GM18508 (cell line): Measurements from ENCODE around the gene PAK4.
"Not testable (repeated sequence)": the region's sequence is repeated elsewhere in the genome, so short reads cannot be mapped to it uniquely, and the experiment has no call there.

Experiments used
- ATAC-seq: cut with Tn5 transposase; IDR thresholded peaks from one replicate; pipeline ENCODE4 v1.9.1; 2021; ENCODE audit warnings: moderate number of reproducible peaks; ENCODE audit not compliant: insufficient read depth, unreplicated experiment

PAK4 gene

DNA sequence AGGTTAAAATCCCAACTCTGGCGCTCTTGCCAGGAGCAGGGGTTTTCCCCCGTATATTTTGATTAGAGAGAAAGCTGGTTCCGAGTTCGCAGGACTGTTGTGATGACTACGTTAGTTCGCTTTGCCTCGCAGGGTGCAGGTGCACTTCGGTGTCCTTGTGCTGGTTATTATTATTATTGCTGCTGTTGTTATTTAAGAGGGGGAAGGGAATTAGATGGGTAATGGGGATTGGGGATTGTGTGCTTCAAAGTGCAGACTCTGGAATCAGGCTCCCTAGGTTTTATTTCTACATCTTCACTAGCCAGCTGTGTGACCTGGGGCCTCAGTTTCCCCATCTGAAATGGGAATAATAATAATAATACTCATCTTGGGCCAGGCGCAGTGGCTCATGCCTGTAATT lies 26.2 kb upstream of the PAK4 start:
- no peak for ATAC-seq

DNA sequence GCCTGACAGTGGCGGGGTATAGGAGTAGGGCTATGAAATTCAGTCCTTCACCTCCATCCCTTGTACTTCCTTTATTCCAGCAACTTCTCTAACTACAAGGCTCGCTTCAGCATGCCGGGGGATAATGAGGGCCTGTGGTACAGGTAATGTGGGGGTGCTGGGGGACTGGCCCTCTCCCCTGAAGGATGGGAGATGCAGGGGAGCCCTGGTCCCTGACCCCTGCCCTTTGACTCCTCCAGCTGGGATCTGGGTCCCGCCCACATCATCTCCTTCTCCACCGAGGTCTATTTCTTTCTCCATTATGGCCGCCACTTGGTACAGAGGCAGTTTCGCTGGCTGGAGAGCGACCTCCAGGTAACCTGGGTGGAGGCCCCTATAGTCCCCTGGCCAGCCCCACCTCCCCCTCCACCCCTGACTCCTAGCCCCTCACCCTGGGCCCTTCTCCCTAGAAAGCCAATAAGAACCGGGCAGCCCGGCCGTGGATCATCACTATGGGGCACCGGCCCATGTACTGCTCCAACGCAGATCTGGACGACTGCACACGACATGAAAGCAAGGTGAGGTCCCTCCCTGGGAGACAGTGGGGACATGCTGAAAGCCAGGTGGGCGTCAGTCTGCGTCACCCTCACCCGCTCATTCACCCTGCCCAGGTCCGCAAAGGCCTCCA lies 25.0 kb upstream of the PAK4 start:
- ATAC-seq, result no peak

DNA sequence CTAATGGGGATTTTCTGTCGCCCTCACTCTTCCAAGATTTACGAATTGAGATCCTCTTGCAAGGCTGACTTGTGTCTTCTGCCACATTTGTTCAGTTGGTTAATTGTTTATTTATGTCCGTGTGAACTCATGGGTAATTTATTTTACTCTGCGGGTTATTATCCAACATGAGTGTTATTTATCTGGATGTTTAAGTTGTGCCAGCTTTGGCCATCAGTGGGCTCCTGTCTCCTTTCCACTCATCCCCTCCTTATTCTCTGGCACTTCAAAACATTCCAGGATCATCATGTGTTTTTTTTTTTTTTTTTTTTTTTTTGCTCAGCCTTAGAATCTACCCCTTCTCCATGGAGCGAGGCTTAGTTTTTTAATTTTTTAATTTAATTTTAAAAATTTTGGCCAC lies 22.4 kb upstream of the PAK4 start:
- no peak for ATAC-seq

DNA sequence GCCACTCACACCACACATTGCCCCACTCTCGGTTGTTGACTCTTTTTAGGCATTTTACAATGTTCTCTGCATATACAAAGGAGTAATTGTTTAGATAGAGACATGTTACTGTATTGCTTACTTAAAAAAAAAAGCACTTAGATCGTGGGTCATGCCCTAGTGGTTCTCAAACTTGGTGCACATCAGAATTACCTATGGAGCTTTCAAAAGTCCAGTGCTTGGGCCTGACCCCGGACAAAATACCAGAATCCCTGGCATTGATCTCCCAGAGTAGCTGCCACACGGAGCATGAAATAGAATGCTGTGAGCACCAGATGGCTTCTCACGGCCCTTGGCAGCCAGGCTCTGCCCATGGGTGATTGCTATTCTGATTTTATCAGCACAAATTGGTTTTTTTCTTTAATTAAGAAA lies 21.4 kb upstream of the PAK4 start:
- ATAC-seq, result no peak

DNA sequence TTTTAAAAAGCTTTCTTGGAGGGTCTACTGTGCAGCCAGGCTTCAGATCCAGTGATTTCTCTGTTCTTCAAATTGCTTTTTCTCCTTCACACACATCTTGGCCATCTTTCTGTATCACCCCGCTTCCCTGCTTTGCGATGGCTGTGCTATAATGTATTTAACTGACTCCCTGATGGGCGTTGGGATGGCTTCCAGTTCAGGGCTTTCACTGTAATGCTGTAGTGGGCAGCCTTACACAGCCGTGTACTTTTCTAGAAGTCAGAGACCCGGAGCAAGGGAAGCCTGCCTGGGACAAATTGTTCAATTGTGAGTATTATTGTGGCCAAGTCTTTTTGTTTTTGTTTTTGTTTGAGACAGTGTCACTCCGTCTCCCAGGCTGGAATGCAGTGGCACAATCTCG lies 19.4 kb upstream of the PAK4 start:
- no peak for ATAC-seq

DNA sequence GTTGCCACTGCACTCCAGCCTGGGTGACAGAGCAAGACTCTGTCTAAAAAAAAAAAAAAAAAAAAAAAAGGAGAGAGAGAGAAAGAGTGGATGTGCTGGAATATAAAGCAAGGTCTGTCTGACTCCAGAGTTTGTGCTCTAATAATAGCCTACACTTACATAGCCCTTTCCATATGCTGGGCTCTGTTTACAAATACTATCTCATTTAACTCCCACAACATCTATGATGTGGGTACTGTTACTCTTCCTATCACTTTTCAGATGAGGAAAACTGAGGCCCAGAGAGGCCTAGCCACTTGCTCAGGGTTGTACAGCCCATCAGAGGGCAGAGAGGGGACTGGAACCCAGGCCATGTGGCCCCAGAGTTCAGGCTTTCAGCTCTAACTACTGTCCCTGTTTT lies 15.9 kb upstream of the PAK4 start:
- no peak for ATAC-seq

DNA sequence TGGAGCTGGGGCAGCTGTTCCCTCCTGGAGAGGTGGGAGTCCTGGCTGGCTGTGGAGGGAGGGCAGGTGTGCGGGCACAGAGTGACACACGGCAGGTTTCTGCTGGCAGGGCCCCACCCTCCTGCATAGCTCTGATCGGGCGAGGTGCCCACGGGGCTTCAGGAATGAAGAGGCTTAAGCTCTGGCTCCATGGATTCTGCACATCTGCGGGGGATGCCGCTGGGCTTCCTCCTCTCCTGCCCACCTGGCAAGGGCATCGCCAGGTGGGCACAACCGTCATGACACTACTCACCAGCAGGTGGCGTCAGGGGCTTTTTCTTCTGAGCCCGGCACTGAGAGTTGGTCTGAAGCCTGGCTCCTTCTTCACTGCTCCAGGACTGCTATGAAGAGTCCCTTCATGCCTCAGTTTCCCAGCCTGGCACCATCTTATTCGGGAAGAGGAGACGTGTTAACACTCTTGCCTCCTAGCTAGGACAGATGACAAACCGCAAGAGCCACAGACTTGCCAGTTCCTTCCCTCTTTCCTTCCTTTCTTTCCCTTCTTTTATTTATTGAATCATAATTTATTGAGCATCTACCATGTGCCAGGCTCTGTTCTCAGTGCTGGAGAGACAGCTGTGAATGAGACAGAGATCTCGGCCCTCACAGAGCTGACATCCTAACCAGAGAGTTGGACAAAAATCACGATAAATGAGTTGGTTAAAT lies 15.2 kb upstream of the PAK4 start:
- ATAC-seq, result no peak

DNA sequence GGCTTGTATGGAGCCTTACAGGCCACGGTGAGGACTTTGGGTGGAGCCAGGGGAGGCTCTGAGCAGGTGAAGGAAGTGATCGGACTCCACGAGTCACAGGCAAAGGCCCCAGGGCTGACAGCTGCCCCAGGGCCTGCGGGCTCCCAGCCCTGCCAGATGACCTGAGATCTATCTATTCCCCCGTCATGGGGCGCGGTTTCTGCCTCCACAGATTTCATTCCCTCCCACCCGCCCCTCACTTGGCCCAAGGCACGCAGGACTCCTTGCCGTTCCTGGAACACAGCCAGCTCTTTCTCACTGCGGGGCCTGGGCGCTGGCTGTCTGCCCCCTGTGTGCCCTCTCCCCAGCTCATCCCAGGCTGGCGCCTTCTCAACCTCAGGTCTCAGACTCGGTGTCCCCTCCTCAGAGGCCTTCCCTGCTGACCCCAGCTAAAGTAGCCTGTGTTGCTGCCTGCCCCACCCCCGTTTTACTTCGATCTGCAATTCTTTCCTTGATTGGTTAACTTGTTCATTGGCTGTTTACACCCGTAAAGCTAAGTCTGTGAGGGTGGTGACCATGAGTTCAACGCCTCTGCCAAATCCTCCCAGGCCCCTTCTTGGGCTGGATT lies 13.9 kb upstream of the PAK4 start:
- no peak for ATAC-seq

DNA sequence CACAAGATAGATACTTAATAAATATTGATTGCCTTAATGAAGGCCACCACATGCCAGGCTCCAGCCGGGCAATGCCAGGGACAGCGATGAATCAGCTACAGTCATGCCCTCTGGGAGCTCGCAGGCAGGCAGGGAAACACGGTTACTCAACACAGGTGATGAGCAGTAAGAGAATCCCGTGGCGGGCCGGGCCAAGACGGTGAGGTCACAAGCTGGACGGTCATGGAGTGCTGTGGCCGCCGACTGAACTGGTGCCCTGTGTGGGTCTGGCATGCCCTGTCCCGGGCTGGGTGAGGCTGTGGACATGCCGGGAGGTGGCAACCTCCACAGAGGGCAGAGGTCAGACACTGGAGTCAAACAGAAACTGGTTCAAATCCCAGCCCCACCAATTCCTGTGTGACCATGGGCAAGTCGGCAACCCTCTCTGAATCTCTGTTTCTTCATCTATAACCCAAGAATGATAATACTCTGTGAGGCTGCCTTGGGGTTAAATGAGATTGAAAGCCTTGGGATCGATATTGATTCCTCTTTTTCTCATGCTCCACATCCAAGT lies 13.2 kb upstream of the PAK4 start:
- ATAC-seq, result no peak

DNA sequence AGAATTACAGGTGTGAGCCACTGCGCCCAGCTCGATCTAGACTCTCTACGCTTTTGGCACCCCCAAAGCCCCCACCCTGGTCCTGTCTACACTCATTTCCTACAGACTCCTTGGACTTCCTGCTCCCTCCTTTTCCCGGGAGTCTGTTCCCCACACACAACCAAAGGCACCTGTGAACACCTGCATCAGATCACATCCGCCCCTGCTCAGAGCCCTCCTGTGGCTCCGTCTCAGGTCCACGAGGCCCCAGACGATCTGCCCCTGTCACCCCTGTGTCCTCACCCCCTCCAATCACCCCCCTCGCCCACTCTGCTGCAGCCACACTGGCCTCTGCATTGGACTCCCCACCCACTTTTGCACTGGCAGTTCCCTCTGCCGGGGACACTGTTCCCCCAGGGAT lies 12.4 kb upstream of the PAK4 start:
- ATAC-seq, result no peak

DNA sequence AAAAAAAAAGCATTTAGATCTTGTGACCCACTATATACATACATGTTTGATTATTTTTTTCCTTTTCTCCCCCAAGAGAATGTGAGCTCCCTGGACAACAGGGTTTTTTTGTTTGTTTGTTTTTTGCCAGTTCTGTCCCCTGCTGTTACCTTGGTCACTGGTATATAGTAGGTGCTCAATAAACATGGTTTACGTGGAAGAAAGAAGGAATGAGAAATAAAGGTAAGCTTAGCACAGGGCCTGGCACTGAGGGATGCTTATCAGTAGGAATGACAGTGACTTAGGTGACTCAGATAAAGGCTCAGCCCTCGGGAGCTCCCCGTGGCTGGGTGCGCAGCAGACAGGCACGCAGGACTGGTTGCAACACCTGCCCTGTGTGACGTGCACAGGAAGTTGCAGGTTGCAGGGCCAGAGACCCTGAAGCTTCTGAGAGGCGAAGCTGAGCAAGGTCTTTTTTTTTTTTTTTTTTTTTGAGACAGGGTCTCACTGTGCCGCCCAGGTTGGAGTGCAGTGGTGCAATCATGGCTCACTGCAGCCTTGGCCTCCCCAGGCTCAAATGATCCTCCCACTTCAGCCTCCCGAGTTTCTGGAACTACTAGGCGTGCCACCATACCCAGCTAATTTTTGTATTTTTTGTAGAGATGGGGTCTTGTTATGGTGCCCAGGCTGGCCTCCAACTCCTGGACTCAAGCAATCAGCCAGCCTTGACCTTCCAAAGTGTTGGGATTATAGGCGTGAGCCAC lies 10.3 kb upstream of the PAK4 start:
- no peak for ATAC-seq

DNA sequence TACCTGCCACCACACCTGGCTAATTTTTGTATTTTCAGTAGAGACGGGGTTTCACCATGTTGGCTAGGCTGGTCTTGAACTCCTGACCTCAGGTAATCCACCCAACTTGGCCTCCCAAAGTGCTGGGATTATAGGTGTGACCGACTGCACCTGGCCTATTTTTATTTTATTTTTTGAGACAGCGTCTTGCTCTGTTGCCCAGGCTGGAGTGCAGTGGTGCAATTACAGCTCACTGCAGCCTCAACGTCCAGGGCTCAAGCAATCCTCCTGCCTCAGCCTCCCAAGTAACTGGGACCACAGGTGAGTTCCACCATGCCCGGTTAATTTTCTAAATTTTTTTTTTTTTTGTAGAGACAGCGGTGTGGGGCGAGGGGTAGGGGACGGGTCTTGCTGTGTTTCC lies 8.6 kb upstream of the PAK4 start:
- not testable (repeated sequence) for ATAC-seq

DNA sequence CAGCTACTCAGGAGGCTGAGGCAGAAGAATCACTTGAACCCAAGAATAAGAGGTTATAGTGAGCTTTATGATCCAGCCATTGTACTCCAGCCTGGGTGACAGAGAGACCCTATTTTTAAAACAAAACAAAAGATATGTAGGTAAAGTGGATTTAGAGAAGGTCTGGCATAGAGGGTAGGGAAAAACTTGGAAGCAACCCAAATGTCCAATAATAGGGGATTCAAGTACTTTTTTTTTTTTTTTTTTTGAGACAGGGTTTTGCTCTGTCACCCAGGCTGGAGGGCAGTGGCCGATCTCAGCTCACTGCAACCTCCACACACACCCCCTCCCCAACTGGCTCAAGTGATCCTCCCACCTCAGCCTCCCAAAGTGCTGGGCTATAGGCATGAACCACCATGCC lies 5.8 kb upstream of the PAK4 start:
- ATAC-seq, result no peak

DNA sequence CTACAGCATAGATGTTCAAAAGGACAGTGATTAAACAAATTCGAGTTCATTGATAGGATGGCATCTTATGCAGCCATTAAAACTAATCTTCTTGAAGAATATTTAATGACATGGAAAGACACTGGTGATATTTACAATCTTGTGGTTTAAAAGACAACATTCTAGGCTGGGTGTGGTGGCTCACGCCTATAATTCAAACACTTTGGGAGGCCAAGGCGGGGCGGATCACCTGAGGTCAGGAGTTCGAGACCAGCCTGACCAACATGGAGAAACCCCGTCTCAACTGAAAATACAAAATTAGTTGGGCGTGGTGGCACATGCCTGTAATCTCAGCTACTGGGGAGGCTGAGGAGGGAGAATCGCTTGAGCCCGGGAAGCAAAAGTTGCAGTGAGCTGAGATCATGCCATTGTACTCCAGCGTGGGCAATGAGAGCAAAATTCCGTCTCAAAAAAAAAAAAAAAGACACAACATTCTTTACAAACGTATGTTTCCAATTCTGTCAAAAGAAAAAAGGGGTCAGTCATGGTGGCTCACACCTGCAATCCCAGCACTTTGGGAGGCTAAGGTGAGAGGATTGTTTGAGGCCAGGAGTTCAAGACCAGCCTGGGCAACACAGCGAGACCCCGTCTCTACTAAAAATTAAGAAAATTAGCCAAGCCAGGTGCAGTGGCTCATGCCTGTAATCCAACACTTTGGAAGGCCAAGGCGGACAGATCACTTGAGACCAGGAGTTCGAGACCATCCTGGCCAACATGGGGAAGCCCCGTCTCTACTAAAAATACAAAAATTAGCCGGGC lies 2.5 kb upstream of the PAK4 start:
- no peak for ATAC-seq

DNA sequence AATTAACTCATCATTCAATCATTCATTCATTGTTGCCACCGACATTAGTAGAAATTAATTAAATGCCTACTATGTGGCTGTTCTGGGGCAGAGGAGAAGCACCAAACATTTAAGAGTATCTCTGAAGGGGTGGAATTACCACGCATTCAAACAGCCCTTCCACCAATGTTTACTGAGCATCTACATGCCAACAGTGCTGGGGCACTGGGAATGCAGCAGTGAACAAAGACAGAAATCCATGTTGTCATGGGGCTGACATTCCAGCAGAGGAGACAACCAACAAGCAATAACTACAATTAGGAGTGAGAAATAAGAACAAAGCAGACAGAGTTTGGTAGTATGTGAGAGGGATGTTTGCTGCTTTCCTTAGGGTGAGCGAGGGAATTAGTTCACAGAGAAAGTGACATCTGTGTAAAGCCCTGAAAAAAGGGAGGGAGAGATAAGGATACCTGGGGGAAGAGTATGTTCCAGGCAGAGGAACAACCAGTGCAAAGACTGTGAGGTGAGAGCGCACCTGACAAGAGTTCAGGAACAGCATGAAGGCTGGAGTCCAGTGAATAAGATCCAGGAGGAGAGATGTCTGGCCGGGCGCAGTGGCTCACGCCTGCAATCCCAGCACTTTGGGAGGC lies 1.3 kb upstream of the PAK4 start:
- no peak for ATAC-seq

DNA sequence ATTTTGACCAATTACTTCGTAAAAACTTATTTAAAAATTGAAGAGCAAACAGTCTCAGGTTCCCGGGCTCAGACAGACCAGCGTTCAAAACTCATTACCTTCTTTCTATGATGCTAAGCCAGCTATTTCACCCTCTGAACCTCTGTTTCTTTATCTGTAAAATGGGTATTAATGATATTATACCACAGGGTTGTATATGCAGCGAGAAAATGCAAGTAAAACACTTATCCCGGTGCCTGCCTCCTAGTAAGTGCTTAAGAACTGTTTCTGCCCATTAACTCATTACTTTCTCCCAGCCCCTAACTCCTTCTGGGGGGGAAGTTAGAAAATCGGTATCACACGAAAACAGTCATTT lies 410 bp upstream of the PAK4 start:
- no peak for ATAC-seq

DNA sequence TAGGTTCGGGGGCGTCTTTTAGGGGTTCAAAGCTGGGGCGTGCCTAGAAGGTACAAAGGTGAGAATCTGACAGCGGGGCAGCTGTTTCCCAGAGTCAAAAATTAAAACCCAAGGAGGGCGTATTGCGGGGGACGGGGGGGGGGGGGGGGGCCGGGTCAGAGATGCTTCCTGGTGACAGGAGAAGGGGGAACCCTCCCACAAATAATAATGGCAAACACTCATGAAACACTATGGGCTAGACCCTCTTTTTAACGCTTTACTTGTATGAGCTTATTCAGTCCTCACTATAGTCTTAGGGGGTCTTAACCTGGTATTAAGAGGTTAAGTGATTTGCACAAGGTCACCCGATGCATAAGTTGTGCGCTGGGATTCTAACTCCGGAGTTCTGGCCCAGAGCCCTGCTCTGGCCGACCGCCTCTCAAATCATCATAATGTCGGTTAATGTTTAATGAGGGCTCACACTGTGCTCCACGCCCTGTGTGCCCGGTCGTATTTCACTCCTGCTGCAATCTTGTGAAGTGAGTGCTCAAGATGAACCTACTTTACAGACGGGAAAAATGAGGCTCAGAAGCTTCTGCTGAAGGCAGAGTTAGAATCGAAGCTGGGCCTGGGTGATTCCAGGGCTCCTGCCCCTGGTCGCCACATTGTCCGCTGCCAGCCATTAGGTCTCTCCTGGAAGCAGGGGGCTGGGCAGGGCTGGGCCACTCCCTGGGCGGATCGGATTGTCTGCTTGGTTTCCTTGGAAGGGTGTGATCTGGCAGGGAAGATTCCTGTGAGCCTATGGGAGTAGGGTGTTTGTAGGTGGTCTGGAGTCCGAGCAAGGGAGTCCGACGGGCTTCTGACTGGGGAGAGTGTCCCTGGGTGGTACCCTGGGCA lies 964 bp downstream of the PAK4 start:
- no peak for ATAC-seq

DNA sequence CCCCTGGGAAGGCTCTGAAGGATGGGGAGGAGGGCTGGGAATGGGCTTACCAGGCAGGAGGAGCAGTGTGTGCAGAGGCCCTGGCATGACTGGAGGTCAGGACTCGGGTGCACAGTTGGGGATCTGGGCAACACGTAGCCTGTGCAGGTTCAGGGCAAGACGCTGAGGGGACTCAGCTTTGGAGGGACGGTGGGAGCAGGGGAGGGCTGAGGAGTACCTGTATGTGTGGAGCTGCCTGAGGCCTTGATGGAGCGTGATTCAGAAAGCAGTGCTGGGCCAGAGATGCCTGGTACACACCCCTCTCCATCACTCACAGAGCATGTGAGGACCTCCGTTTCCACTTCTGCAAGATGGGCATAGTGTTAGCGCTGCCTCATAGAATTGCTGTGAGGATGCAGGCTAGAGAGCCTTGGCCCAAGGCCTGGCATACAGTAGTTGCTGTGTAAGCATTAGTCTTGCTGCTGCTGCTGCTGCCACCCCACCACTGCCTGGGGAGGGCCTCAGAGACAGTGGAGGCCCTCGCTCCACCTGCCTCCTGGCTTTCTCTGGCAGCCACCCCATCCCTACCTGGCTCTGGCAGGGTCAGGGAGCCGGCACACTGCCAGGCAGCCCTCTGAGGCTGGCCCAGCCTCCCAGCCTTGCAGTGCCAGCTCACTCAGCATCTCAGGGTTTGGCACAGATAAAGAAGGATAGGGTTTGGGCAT lies 2.4 kb downstream of the PAK4 start:
- no peak for ATAC-seq
